Hepatic stellate cell (primary cell): Measurements from ENCODE around the gene NCCRP1.

Experiments
- DNase-seq: peaks from one replicate; pipeline ENCODE4 v3.0.0; 2011; ENCODE audit warnings: low spot score

NCCRP1 gene

DNA sequence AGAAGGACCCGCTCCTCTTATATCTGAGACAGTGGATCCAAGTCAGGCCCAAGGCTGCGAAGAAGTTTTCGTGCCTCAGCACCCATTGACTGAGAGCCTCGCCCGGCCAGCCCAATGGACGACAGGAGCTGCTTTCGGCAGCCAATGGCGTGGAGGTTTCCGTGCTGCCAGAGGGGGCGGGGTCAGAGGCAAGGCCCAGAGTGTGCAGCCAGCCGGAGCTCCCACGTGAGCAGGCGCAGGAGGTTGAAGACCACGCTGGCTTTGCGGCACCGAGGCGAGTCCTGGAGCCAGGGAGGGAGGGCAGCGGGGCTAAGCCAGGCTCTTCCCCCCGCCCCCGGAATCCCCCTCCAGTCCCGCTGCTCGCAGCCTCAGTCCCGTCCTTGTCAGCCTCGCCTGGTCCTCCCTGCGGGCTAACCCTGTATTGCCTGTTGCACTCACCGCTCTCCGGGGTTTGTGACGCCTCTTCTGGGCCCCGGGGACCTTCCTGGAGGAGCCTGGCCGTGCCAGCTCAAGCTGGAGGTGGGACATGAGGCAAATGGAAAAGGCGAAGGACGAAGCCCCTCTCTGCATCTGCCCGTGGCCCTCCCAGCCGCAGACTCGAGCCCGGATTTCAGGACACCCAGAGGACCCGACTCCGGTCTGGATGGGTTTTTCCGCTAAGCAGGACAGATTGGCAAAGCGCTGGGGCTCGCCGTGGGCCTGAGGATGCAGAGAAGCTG, 50.3 kb downstream of the NCCRP1 start:
- no peak for DNase-seq

DNA sequence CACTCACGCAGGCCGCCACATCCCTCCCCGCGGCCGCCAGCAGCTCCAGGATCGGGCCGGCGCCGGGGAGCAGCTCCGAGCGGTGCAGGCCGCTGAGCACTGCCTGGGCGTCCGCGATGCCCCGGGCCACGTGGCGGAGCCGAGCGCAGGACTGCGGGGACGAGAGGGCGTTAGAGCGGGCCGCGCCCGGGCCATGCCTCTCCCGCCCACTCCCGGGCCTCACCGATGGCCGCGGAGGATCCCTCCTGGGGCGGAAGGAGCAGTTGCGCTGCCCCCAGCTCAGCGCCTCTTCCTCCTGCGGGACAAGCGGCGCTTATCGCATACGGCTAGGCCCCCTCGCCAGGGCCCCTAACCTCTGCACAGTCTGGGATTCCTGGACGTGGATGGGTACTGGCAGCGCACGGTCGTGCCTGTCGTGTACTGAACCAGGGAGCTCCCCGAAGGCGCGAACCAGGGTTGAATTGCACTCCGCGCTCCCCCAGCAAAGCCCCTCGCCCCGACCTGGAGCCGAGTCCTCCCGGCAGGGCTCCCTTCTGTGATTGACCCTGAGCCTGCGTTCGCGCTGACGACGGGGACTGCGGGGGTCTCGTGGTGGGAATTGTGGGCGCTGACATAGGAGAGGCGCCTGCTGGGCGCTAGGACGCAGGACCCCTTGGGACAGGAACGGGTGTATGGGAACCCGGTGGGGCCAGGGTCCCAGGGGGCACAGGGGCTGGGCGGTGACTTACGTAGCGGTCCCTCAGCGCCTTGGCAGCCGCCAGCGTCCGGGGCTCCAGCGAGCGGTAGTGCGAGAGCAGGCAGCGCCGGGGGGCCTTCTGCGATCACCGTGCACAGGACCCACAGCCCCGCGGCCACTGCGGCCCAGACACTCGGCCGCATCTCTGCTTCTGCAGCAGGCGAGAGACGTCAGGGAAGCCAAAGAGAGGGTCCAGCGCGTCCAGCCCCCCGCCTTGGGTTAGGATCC, 51.2 kb downstream of the NCCRP1 start:
- no peak for DNase-seq

DNA sequence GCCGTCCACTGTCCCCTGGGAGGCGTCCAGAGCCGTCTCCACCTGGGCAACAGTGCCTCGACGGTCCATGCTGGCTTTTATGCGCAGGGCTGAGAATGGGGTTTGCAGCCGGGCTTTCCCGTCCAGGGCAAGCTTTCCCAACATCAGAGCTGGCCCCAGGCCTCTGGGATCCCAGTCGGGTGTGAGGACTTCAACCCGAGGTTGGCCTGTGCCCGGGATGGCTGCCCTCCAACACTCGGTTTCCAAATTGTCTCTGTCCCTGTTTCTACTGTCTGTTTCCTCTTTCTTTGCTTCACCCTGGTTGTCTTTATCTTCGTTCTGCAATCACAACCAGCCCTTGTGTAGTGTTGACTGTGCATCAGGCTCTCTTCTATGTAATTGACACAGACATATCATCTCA, 52.0 kb downstream of the NCCRP1 start, which contains the start of gene IFNL4:
TSS of gene IFNL4 (minus strand) at position 51 of the 400 bp plus-strand sequence.
- no peak for DNase-seq

DNA sequence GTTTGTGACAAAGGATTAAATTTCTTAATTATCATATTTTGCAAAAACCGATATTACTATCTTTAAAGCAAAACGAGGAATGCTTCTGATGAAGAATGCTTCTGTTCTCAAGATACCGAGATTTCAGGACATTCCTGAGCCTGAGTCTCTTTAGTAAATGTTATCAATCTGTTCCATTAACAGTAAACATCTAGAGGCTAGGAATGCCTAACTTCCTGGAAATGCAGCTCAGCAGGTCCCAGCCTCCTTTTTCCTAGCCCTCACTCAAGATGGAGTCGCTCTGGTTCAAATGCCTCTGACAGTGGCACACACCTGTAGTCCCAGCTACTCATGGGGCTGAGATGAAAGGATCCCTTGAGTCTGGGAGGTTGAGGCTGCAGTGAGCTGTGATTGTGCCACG, 54.3 kb downstream of the NCCRP1 start:
- DNase-seq, result no peak
